K562 (cell line): Measurements from ENCODE around the gene ABR. TPM values are rescaled to one million over a fixed set of nuclear protein-coding genes. Genes with fewer than 3 reads are reported as not detected.

Experiments used
- ATAC-seq: fragments of 200-7000 bp; cut with Tn5 transposase; 3 replicates; pipeline ENCODE4 v1.9.1; 2020; ENCODE audit warnings: moderate library complexity
- BruUV-seq: library from RNA; stranded (reverse); fragments of 400-500 nt; replicated peaks from 2 replicates; lab custom pipeline; 2021; lab: Mats Ljungman, UMichigan
- CTCF ChIA-PET: fragments of 300-600 bp; formaldehyde crosslinking; extraction: SDS; loops from one replicate; lab custom pipeline; 2021; ENCODE audit warnings: low intra/inter-chr PET ratio; lab: Yijun Ruan, JAX
- POLR2A ChIA-PET: fragments of 300-600, 350-650 bp; sonication (Branson Sonifier 250); formaldehyde crosslinking; extraction: SDS; loops from one replicate; lab custom pipeline; 2021; ENCODE audit warnings: antibody characterized with exemption, inconsistent platforms; lab: Yijun Ruan, JAX
- DNase-seq, 4 experiments: peaks; one replicate each; pipeline versions ENCODE4 v3.0.0 to v3.0.0-alpha.2; 2011 to 2018; ENCODE audit warnings: low spot score in 3 of 4, mixed read lengths in 3 of 4; ENCODE audit errors: extremely low read depth in 1 of 4
- FAIRE-seq: peaks from 2 replicates; lab custom pipeline; 2011; peaks lifted over from hg19 to GRCh38; lab: Jason Lieb, UNC
- H2AFZ ChIP-seq: 2 replicates; pipeline ENCODE4 v1.6.0; 2011; ENCODE audit warnings: low read depth, low read length, control low read depth, inconsistent platforms
- H3K27ac ChIP-seq: fragments of 200-600 bp; 3 replicates; pipeline ENCODE4 v1.8.0; 2011; ENCODE audit warnings: low read depth, mild to moderate bottlenecking, control low read depth, inconsistent platforms, low read length, moderate library complexity, mixed read lengths; ENCODE audit errors: extremely low read depth
- H3K27me3 ChIP-seq, 2 experiments: fragments of 300-600 bp in 1 of 2; 2 replicates in 1 of 2; 3 replicates in 1 of 2; pipeline versions ENCODE4 v1.6.0 to v1.8.0; 2011; ENCODE audit warnings: inconsistent platforms in 2 of 2, low read length in 2 of 2, mild to moderate bottlenecking in 1 of 2, mixed read lengths in 1 of 2, moderate library complexity in 1 of 2; ENCODE audit not compliant: control insufficient read depth in 2 of 2, insufficient read depth in 2 of 2
- H3K36me3 ChIP-seq: fragments of 300-600 bp; 3 replicates; pipeline ENCODE4 v1.8.0; 2011; ENCODE audit warnings: mild to moderate bottlenecking, low read length, inconsistent platforms; ENCODE audit not compliant: control insufficient read depth, insufficient read depth
- H3K4me1 ChIP-seq, 2 experiments: fragments of 200-600 bp in 1 of 2; replicated peaks in 1 of 2; 2 replicates in 1 of 2; 3 replicates in 1 of 2; pipeline versions ENCODE4 v1.5.1 to v1.8.0; 2011; ENCODE audit warnings: inconsistent platforms in 2 of 2, low read length in 2 of 2, mild to moderate bottlenecking in 1 of 2, mixed read lengths in 1 of 2, moderate library complexity in 1 of 2; ENCODE audit not compliant: control insufficient read depth in 2 of 2, insufficient read depth in 2 of 2
- H3K4me2 ChIP-seq: 2 replicates; pipeline ENCODE4 v1.6.1; 2011; ENCODE audit warnings: low read length, control low read depth, inconsistent platforms, mixed read lengths; ENCODE audit not compliant: insufficient read depth
- H3K4me3 ChIP-seq: fragments of 200-600 bp; sonication (generic), shearing (Covaris generic); 2 replicates; pipeline ENCODE4 v1.5.1; 2016; ENCODE audit warnings: control low read depth, inconsistent platforms
- H3K79me2 ChIP-seq: fragments of 200-600 bp; 3 replicates; pipeline ENCODE4 v1.8.0; 2011; ENCODE audit warnings: low read length, inconsistent platforms; ENCODE audit not compliant: control insufficient read depth, insufficient read depth
- H3K9ac ChIP-seq, 2 experiments: 2 replicates each; pipeline versions ENCODE4 v1.6.0 to v1.6.1; 2011; ENCODE audit warnings: low read depth in 2 of 2, low read length in 2 of 2, control low read depth in 1 of 2, inconsistent platforms in 1 of 2, mild to moderate bottlenecking in 1 of 2, mixed read lengths in 1 of 2; ENCODE audit not compliant: insufficient read depth in 1 of 2
- H3K9me1 ChIP-seq: one replicate; pipeline ENCODE4 v1.6.0; 2011; ENCODE audit warnings: inconsistent platforms, mild to moderate bottlenecking, low read length, moderate library complexity; ENCODE audit not compliant: control insufficient read depth, insufficient read depth
- H3K9me3 ChIP-seq: replicated peaks from 2 replicates; pipeline ENCODE4 v1.5.1; 2011; ENCODE audit warnings: low read depth, low read length, inconsistent platforms; ENCODE audit not compliant: control insufficient read depth, insufficient read depth
- H4K20me1 ChIP-seq: replicated peaks from 2 replicates; pipeline ENCODE4 v1.6.1; 2011; ENCODE audit warnings: low read length, inconsistent platforms, mixed read lengths; ENCODE audit not compliant: control insufficient read depth, insufficient read depth
- ARHGAP35 ChIP-seq: fragments of 450-650 bp; IDR thresholded peaks from 2 replicates; pipeline ENCODE4 v1.6.1; 2018; ENCODE audit not compliant: partially characterized antibody
- CBX3 ChIP-seq, 2 experiments: IDR thresholded peaks; 1 replicate in 1 of 2; 2 replicates in 1 of 2; pipeline ENCODE4 v1.6.1; 2012; ENCODE audit warnings: inconsistent platforms in 2 of 2, low read length in 2 of 2, borderline replicate concordance in 1 of 2, control low read depth in 1 of 2
- CC2D1A ChIP-seq: fragments of 450-650 bp; IDR thresholded peaks from 2 replicates; pipeline ENCODE4 v1.6.1; 2017; ENCODE audit warnings: mild to moderate bottlenecking
- DMBX1 ChIP-seq: fragments of 250-450 bp; sonication (Bioruptor Pico); IDR thresholded peaks from 2 replicates; pipeline ENCODE4 v1.8.0; 2022; ENCODE audit warnings: inconsistent platforms, mild to moderate bottlenecking, moderate library complexity, borderline replicate concordance
- E2F1 ChIP-seq: sonication (generic); formaldehyde crosslinking; IDR thresholded peaks from 2 replicates; pipeline ENCODE4 v1.8.1; 2023; ENCODE audit warnings: mild to moderate bottlenecking, missing genetic modification reagents, moderate library complexity
- EP300 ChIP-seq: IDR thresholded peaks from 2 replicates; pipeline ENCODE4 v1.6.1; 2012; ENCODE audit warnings: low read length, improper control_type of control experiment
- HDAC8 ChIP-seq: fragments of 450-650 bp; IDR thresholded peaks from 2 replicates; pipeline ENCODE4 v1.6.1; 2016; ENCODE audit warnings: mild to moderate bottlenecking, missing genetic modification characterization, moderate library complexity, missing compliant biosample characterization
- HSF4 ChIP-seq: fragments of 250-450 bp; sonication (Bioruptor Pico); IDR thresholded peaks from 2 replicates; pipeline ENCODE4 v2.1.2; 2022; ENCODE audit warnings: mild to moderate bottlenecking, moderate library complexity, borderline replicate concordance
- NEUROD1 ChIP-seq: fragments of 150-350 bp; IDR thresholded peaks from 2 replicates; pipeline ENCODE4 v1.6.1; 2014; ENCODE audit warnings: borderline replicate concordance, low read length, low read depth; ENCODE audit not compliant: partially characterized antibody
- POLR2AphosphoS5 ChIP-seq: IDR thresholded peaks from 2 replicates; pipeline ENCODE4 v1.6.1; 2011; ENCODE audit warnings: mild to moderate bottlenecking, low read depth, low read length, moderate library complexity; ENCODE audit not compliant: control insufficient read depth, insufficient read depth
- STAT5A ChIP-seq: IDR thresholded peaks from 2 replicates; pipeline ENCODE4 v1.6.1; 2012; ENCODE audit warnings: low read length, inconsistent platforms, borderline replicate concordance
- ZNF584 ChIP-seq: fragments of 200-800 bp; sonication (Bioruptor generic); IDR thresholded peaks from 2 replicates; pipeline ENCODE4 v1.6.1; 2016; ENCODE audit warnings: low read depth, mild to moderate bottlenecking, missing genetic modification characterization, missing compliant biosample characterization
- ZZZ3 ChIP-seq: fragments of 450-650 bp; IDR thresholded peaks from 2 replicates; pipeline ENCODE4 v1.6.1; 2016; ENCODE audit warnings: antibody characterized with exemption, mild to moderate bottlenecking, moderate library complexity
- WGBS: fragments of 100-300 bp; shearing (Covaris generic); methylation state at CpG from one replicate; pipeline ENCODE4 v1.1.6; 2016; ENCODE audit warnings: low coverage, mixed read lengths; ENCODE audit not compliant: insufficient coverage; ENCODE audit errors: missing lambda C conversion rate; 5-methylcytosine and 5-hydroxymethylcytosine counted together
- in situ Hi-C: fragments of 300-500 bp; cut with MboI; formaldehyde crosslinking; loops from 4 replicates; pipeline ENCODE4 v1.15.0; 2018; ENCODE audit warnings: inconsistent platforms, mixed read lengths
- intact Hi-C: fragments of 100-400 bp; cut with micrococcal nuclease; formaldehyde crosslinking; loops from 2 replicates; pipeline ENCODE4 v1.14.2; 2022
- polyA plus RNA-seq, 8 experiments: library from polyadenylated mRNA; depleted of rRNA in 4 of 8; stranded (reverse) in 5 of 8; unstranded in 3 of 8; fragments of >200 nt; fragmentation: Nextera tagmentation in 2 of 8; fragmentation: Illumina TruSeq in 1 of 8; extraction: Ambion mirVana in 2 of 8; extraction: Trizol in 1 of 8; gene quantifications; 2 replicates each; pipeline versions ENCODE4 v1.2.1 to v1.2.3, GENCODE V29; 2011 to 2014; ENCODE audit warnings: inconsistent platforms in 1 of 8, missing spikeins in 1 of 8
- total RNA-seq, 7 experiments: library from RNA; depleted of rRNA in 6 of 7; stranded (reverse); fragments of >200 nt in 6 of 7; fragmentation: Illumina TruSeq in 2 of 7; extraction: Trizol in 2 of 7; gene quantifications; 2 replicates each; pipeline versions ENCODE4 v1.2.1 to v1.2.3, GENCODE V29; 2011 to 2021; ENCODE audit warnings: low replicate concordance in 1 of 7

ABR gene
- total and polyA plus RNA-seq, 9 of the 15 experiments (the other 6 are each of a cell fraction or from before 2014, with no cell fraction given): 0.07 to 1.6 (median 0.37) TPM; not detected in 1

- Histone ChIP-seq H3K27ac (no peak overlapping the region), H3K4me1 (peaks cover 0 to 3% of the 10 kb centered on the region in 2 experiments; a peak in 2 of 5 replicates), H3K9me1 (no peaks in the 10 kb centered on the region), H2AFZ (no peak overlapping the region), H3K27me3 (peaks cover under 1 to 29% of the 10 kb centered on the region in 2 experiments; a peak in 4 of 5 replicates), H3K9ac (no peak overlapping the region; a peak in 1 of 4 replicates), H3K79me2 (no peaks in the 10 kb centered on the region), H3K9me3 (no peaks in the 10 kb centered on the region), H3K36me3 (no peaks in the 10 kb centered on the region), H3K4me2 (no peak overlapping the region), H4K20me1 (no peaks in the 10 kb centered on the region; the same call in none of the 2 replicates), H3K4me3 (no peak overlapping the region)
- ChIA-PET POLR2A (interaction anchor here (0.6 to 1.1 kb wide), 2 partner anchors 10 to 699 kb away, joined by 3 read pairs; no protein-coding TSS in a partner anchor), CTCF (no interaction called here)
- intact Hi-C loops (no loop called here), in situ Hi-C loops (no loop called here)
- 10% methylated on average over 19 of the region's 35 CpGs for WGBS
- TF ChIP-seq EP300 (no peak), CC2D1A (no peak), ZNF584 (no peak), DMBX1 (CRISPR knock-in tag) (no peak), HSF4 (CRISPR knock-in tag) (no peak), POLR2AphosphoS5 (no peak), STAT5A (no peak), NEUROD1 (no peak), CBX3 (IDR thresholded peaks at IDR 0.05; ENCODE audit: borderline replicate concordance in 1 of 2, low read length in 2 of 2) (no peak), ZZZ3 (no peak), E2F1 (CRISPR knock-in tag) (no peak), HDAC8 (tag) (no peak), ARHGAP35 (no peak)
- no peak for FAIRE-seq
- DNase-seq: no peak
- no peak for ATAC-seq
- BruUV-seq: no TSS peak
Observed at GRCh38 chr17:1053661-1054360, 126.0 kb downstream of the ABR start.
